GM12892 (cell line): Measurements from ENCODE around the gene RNASEL.

ENCODE experiments used
- DNase-seq: peaks from one replicate; pipeline ENCODE4 v3.0.0; 2011; ENCODE audit not compliant: insufficient read length
- FAIRE-seq: peaks from 2 replicates; lab custom pipeline; 2011; peaks lifted over from hg19 to GRCh38; lab: Jason Lieb, UNC
- POLR2A ChIP-seq: IDR thresholded peaks from 2 replicates; pipeline ENCODE4 v1.6.1; 2011; ENCODE audit warnings: low read depth, low read length, control low read depth
- POLR2AphosphoS5 ChIP-seq: IDR thresholded peaks from 2 replicates; pipeline ENCODE4 v1.6.1; 2011; ENCODE audit warnings: low read depth, low read length, control low read depth
- TAF1 ChIP-seq: IDR thresholded peaks from 2 replicates; pipeline ENCODE4 v1.6.1; 2011; ENCODE audit warnings: low read depth, mild to moderate bottlenecking, control low read depth, low read length, borderline replicate concordance

Gene RNASEL

GRCh38 chr1:182617014-182617429 is 28.0 kb upstream of the RNASEL start:
- TF ChIP-seq POLR2AphosphoS5 (no peak), TAF1 (no peak), POLR2A (no peak)
- FAIRE-seq (no peak), DNase-seq (no peak)

DNA sequence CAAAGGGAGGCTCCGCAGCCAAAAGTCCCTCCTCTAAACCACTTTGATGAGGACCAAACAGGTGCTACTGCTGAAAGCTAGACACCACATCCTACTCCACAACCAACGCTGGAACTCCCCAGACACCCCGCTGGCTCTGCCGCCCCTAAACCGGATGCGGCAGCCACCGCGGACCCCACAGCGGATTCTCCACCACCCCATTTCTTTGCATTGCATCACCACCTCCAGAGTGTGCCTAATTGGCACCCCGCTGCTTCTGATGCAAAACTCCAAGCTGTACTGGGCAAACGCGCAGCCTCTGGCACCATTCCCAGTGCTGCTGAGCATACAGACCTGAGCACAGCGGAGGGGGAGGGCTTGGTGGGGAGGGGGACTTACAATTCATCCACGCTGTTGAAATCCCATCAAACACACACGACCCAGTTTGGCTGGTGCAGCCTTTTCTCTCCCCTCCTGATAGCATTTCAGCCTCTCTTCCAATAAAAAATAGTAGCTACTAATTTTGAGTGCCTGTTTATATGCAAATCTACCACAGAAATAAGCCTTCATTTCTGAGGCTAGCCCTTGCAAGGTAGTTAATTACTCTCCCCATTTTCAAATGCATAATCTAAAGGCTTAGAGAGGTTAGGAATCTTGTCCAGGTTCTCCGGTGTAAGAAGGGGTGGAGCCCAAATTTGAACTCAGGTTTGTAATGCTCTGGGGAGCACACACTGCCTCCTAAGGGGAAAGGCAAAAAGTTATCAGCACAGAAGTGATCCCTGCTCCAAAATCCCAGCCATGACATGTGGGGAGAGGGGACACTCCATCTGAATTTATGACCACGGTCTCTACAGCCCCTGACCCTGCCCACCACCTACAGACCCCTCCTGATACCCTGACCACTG is 27.3 kb upstream of the RNASEL start:
- TF ChIP-seq TAF1 (no peak), POLR2A (no peak; the same call in none of the 2 replicates), POLR2AphosphoS5 (peak; percentile 62)
- DNase-seq (peak; percentile 47), FAIRE-seq (peak; percentile 81)

GRCh38 chr1:182615468-182616129 is 26.5 kb upstream of the RNASEL start:
- FAIRE-seq: peak; percentile 50
- TF ChIP-seq POLR2A: peak; percentile 27; the same call in 1 of the 2 replicates
- TF ChIP-seq POLR2AphosphoS5: no peak
- DNase-seq: no peak

DNA sequence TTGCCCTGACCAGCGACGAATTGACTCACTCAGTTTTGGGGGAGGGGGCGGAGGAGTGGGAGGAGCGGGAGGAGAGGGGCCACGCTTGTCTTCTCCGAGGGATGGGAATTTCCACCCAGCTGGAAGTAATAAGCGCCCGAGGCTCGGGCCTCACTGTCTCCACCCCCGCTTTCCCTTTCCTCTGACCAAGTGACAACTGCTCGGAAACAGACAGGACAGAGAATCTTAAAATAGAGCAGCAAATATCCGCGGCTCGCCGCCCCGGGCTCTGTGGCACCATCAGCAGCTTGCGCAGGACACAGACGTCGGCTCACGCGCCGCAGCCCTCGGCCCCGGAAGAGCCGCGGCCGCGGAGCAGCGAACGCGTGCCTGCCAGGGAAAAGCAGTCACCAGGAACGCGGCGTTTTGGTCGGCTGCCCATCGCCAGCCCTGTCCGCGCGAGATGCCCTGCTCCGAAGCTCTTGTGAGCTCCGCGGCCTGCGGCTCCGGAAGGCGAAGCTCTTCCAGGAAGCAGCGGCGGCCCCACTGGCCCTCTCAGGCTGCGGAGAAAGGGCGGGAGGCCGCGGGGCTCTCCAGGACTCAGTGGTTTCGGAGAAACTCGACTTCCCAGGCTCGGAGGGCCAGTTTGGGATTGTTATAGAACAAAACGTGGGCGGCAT is 25.9 kb upstream of the RNASEL start:
- DNase-seq: peak; percentile 56
- peak; percentile 72 for TF ChIP-seq POLR2AphosphoS5
- 0 out of 2 replicates have a peak, but pooled peaks have one; percentile 58 for TF ChIP-seq TAF1
- TF ChIP-seq POLR2A: peak; percentile 63
- FAIRE-seq: peak; percentile 67

DNA sequence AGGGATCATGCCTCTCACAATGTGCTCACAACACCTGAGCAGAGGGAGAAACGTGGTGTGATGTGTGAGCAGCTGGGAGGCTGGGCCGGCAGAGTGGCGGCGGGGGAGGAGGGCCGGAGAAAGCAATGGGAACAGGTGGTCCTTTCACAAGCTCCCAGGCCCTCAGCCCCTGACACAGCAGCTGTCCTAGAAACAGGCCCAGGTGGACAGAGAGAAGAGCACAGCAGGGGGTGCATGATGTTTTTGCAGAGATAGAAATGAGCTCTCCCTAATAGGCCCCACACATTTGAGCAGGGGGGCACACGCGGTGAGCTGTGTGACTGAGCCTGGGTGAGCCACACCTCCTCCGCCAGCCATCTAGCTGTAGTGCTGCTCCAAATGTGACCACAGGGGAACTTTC is 22.7 kb upstream of the RNASEL start:
- no peak for TF ChIP-seq POLR2AphosphoS5
- TF ChIP-seq POLR2A: no peak
- DNase-seq (no peak), FAIRE-seq (no peak)

- DNase-seq (no peak), FAIRE-seq (peak; percentile 38)
- TF ChIP-seq POLR2A (no peak), POLR2AphosphoS5 (no peak), TAF1 (no peak)
Observed at GRCh38 chr1:182611326-182611725, 22.3 kb upstream of the RNASEL start.

DNA sequence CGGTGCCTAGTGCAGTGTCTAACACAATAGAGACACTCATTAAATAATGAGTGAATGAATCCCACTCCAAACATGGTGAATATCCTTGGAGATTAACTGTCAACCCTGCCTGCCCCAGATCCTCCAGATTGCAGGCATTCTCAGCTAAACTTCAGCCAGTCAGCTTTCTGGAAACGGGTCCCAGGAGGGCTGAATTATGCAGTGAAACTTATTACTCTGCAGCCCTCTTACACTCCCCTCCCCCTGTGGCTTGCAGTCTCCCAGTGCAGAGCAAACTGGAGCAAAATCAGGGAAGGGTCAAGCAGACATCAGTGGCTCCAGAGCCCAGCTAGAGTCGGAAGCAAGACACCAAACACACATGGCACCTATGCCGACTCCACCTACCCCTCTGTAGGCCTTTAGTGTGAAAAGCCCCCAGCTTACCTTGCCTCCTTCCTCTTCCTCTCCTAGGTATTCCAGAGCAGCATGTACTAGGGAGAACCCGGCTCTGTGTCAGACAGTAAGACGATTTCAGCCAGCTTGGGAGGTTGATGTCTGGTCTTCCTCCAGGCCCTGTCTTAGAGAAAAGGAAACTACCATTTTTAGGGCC is 21.6 kb upstream of the RNASEL start:
- FAIRE-seq: no peak
- no peak for TF ChIP-seq POLR2AphosphoS5
- TF ChIP-seq POLR2A: no peak
- no peak for TF ChIP-seq TAF1
- DNase-seq: no peak

GRCh38 chr1:182608845-182609610 is 20.0 kb upstream of the RNASEL start:
- FAIRE-seq: no peak

GRCh38 chr1:182608236-182608635 is 19.2 kb upstream of the RNASEL start:
- DNase-seq (no peak), FAIRE-seq (no peak)
- TF ChIP-seq TAF1 (no peak), POLR2AphosphoS5 (no peak), POLR2A (no peak)

More at GRCh38 chr1:182608845-182609610, 20.0 kb upstream of the RNASEL start:
- DNase-seq: no peak
- TF ChIP-seq POLR2A (no peak), TAF1 (no peak), POLR2AphosphoS5 (no peak)

GRCh38 chr1:182607566-182607965 is 18.5 kb upstream of the RNASEL start:
- FAIRE-seq: no peak
- TF ChIP-seq POLR2AphosphoS5 (no peak), TAF1 (no peak), POLR2A (no peak)

More at GRCh38 chr1:182607566-182607965, 18.5 kb upstream of the RNASEL start:
- DNase-seq: no peak
